C4-2B (cell line): Measurements from ENCODE around the gene GRK3.

Experiments used
- H3K27ac ChIP-seq: fragments of 450-650 bp; 2 replicates; pipeline ENCODE4 v1.5.1; 2017
- ZFX ChIP-seq: fragments of 450-650 bp; IDR thresholded peaks from 2 replicates; pipeline ENCODE4 v1.6.1; 2017
- TF ChIP-seq, protein P1 (sequence below): fragments of 450-650 bp; conservative IDR thresholded peaks from 2 replicates; pipeline ENCODE4 v1.5.1; 2017; ENCODE audit warnings: mild to moderate bottlenecking

The GRK3 gene

DNA sequence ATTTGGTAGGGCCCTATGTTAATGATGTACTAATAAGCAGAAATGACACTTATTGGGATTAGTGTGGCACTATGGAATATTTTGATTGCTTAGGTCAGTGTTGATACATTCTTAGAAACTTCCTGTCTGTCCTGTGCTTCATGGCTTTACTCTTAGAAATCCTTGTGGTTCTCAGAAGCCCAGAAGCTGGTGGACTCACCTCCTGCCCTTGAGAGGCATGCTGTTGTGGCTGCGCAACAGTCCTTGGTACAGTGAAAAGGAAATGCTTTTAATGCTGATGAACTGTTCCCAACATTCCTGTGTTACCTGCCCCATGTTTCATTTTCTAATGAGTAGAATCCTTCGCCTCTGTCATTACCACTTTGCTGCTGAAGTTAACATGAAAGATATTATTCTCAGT is 125.2 kb downstream of the GRK3 start:
- H3K27ac ChIP-seq, result no peak overlapping the region
- no peak for TF ChIP-seq ZFX
- TF ChIP-seq, protein P1, sequence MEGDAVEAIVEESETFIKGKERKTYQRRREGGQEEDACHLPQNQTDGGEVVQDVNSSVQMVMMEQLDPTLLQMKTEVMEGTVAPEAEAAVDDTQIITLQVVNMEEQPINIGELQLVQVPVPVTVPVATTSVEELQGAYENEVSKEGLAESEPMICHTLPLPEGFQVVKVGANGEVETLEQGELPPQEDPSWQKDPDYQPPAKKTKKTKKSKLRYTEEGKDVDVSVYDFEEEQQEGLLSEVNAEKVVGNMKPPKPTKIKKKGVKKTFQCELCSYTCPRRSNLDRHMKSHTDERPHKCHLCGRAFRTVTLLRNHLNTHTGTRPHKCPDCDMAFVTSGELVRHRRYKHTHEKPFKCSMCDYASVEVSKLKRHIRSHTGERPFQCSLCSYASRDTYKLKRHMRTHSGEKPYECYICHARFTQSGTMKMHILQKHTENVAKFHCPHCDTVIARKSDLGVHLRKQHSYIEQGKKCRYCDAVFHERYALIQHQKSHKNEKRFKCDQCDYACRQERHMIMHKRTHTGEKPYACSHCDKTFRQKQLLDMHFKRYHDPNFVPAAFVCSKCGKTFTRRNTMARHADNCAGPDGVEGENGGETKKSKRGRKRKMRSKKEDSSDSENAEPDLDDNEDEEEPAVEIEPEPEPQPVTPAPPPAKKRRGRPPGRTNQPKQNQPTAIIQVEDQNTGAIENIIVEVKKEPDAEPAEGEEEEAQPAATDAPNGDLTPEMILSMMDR, result no peak

DNA sequence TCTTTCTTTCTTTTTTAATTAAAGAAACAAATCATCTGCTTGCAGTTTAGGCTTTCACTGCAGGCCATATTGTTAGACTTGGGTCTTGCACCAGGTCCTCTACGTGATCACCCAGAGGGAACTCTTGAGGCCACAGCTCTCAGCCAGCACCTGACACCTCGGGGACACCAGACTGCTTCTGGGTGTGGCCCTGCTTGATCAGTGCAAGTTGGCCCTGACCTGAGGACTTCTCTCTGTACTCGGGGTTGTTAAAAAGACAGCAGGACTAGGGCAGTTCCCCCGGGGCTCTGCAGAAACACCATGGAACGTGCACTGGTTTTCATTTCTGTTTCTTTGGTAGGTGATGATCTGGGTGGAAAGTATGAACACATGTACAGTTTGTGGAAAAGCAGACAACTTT is 126.3 kb downstream of the GRK3 start:
- H3K27ac ChIP-seq, result no peak overlapping the region
- TF ChIP-seq, protein P1, result no peak
- no peak for TF ChIP-seq ZFX

DNA sequence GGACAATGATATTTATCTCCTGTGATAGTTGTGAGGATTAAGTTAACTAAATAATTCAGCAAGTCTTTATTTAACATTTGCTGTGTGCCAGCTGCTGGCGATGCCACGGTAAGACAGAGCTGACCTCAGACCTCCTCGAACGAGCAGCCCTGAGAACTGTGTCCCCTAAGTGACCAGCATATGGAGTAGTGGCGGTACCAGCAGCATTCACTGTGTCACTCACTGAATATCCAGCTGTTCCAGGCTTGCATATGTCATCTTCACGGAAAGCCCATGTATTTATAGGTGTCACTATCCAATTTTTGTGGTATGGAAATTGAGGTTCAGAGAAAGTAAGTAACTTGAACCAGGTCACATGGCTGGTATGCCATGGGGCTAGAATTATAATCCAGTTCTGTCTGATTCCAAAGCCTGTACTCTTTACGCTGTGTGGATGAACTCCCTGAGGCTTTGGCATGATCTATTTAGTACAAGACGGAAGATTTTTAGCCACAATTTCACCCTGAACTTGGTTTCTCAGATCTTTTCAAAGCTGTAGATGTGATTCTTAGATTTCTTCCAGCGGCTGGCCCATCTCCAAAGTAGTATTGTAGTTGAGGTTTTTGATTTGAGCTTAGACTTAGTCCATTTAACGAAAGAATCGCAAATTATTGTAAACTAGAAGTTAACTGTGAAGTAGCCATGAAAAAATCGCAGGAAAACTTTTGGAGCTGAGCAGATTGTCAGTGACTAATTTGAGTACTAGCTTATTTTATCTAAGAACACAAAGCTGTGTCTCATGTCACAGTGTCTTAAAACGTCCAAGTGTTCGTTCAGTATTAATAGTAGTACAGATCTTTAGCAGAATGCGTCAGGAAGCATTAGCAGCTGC is 128.2 kb downstream of the GRK3 start:
- no peak overlapping the region for H3K27ac ChIP-seq
- TF ChIP-seq, protein P1, result no peak
- TF ChIP-seq ZFX, result no peak

DNA sequence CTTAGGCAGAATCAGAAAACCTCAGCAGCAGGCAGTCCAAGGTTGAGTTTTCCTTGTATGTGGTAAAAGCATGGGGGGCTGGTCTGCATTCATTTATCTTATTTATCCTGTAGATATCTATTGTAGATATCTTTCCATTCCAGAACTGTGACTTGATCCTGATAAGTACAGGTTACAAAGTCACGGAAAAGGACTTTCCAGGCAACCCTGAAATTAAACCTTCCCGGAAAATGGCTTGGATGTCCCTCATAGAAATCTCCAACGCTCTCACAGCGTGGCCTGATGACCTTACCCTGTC is 128.7 kb downstream of the GRK3 start:
- TF ChIP-seq, protein P1, result no peak
- TF ChIP-seq ZFX, result no peak
- no peak overlapping the region for H3K27ac ChIP-seq

DNA sequence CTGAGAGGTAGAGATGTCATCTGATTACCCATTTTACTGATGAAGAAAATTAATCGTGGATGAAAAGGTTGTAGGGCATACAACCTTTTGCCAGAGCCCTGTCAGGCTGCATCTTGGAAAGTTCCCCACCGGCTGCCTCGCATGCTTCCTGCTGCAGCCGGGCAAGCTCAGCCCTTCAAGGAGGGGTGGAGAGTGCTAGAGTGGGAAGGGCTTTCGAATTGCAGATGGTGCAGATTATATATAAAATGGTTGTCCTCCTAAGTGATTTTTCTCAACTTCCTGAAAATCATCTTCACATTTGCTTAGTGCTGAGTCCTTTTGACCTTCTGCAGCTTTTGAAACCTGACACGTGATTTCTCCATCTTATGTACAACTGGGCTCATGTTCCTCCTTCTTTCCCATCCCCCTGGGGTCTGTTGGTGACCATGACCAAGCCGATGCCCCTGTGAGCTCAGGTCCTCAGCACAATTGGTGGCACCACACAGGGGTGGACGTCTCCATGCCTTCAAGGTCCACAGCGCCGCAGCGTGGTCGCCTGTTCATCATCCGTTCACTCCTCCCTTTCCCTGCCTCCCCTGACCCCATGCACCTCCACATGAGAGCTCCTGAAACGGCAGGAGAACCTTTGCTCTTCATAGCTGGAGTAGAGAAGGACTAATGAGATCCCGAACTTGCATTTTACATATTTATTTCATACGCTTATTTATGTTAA is 129.9 kb downstream of the GRK3 start:
- no peak overlapping the region for H3K27ac ChIP-seq
- TF ChIP-seq ZFX, result no peak
- TF ChIP-seq, protein P1, result no peak

DNA sequence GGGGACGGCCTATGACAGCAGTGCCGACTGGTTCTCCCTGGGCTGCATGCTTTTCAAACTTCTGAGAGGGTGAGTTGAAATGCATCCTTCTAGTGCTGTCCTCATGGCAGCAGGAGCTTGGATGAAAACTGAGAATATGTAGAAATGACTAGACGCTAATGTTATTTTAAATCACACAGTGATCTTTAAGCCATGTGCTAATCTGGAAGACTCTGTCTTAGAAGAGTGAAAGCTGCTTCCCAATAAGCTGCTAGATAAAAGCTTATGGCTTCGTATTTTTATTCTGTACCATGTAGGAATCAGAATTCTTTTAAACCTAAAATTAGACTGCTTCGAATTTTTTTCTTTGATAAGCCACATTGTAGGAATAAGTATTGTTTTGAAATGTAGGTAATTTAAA is 130.7 kb downstream of the GRK3 start:
- TF ChIP-seq, protein P1, result no peak
- no peak for TF ChIP-seq ZFX
- H3K27ac ChIP-seq, result no peak overlapping the region

DNA sequence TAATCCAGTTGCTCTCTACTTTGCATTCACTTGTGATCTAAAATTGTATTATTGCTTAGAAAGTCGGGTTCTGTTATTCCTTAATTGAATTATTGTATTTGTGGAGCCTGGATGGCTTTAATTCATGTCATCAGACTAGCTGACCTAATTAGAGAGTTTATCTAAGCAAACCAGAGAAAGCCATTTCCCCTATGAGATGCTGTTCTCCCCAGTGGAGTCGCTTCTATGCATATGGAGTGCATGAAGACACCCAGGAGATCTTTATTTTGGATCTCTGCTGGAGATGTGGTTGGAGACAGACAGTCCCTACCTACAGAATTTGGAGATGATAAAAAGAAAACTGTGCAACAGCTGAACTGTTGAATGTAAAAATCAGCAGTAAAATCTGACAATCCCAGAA is 132.3 kb downstream of the GRK3 start:
- TF ChIP-seq, protein P1, result no peak
- no peak for TF ChIP-seq ZFX
- H3K27ac ChIP-seq, result no peak overlapping the region
